ENCODE measurements around the gene KCNQ1OT1. TPM values are rescaled to one million over a fixed set of nuclear protein-coding genes. Genes with fewer than 3 reads are reported as not detected.

Gene KCNQ1OT1
- total RNA-seq, 1 donor, result 2.7 TPM

- DNase-seq (ENCODE audit: low read depth in 2 of 3, low spot score in 2 of 3), result no peak
Observed at GRCh38 chr11:2703363-2704141, 3.8 kb upstream of the KCNQ1OT1 start.

- no peak for DNase-seq (ENCODE audit: low read depth in 2 of 3, low spot score in 2 of 3)
Observed at GRCh38 chr11:2702771-2703362, 3.1 kb upstream of the KCNQ1OT1 start.

GRCh38 chr11:2701898-2702434, 2.2 kb upstream of the KCNQ1OT1 start:
- DNase-seq (ENCODE audit: low read depth in 2 of 3, low spot score in 2 of 3), result no peak

- DNase-seq (ENCODE audit: low read depth in 2 of 3, low spot score in 2 of 3), result no peak
Observed at GRCh38 chr11:2701230-2701629, 1.4 kb upstream of the KCNQ1OT1 start.

- peak in 1 of 3 donors; percentile 39 for DNase-seq (ENCODE audit: low read depth in 2 of 3, low spot score in 2 of 3)
Observed at GRCh38 chr11:2700415-2701211, 819 bp upstream of the KCNQ1OT1 start.

- DNase-seq (ENCODE audit: low read depth in 2 of 3, low spot score in 2 of 3), result no peak
Observed at GRCh38 chr11:2699185-2699530, 636 bp downstream of the KCNQ1OT1 start.

- DNase-seq (ENCODE audit: low read depth in 2 of 3, low spot score in 2 of 3), result no peak
Observed at GRCh38 chr11:2698386-2699184, 1.2 kb downstream of the KCNQ1OT1 start.

GRCh38 chr11:2697866-2698265, 1.9 kb downstream of the KCNQ1OT1 start:
- DNase-seq (ENCODE audit: low read depth in 2 of 3, low spot score in 2 of 3), result no peak

- no peak for DNase-seq (ENCODE audit: low read depth in 2 of 3, low spot score in 2 of 3)
Observed at GRCh38 chr11:2696455-2696854, 3.3 kb downstream of the KCNQ1OT1 start.

- DNase-seq (ENCODE audit: low read depth in 2 of 3, low spot score in 2 of 3), result no peak
Observed at GRCh38 chr11:2694995-2695939, 4.5 kb downstream of the KCNQ1OT1 start.

- DNase-seq (ENCODE audit: low read depth in 2 of 3, low spot score in 2 of 3), result no peak
Observed at GRCh38 chr11:2694495-2694894, 5.3 kb downstream of the KCNQ1OT1 start.

- DNase-seq (ENCODE audit: low read depth in 2 of 3, low spot score in 2 of 3), result no peak
Observed at GRCh38 chr11:2693271-2694261, 6.2 kb downstream of the KCNQ1OT1 start.

- peak in 1 of 3 donors; percentile 48 for DNase-seq (ENCODE audit: low read depth in 2 of 3, low spot score in 2 of 3)
Observed at GRCh38 chr11:2691991-2692875, 7.6 kb downstream of the KCNQ1OT1 start.

GRCh38 chr11:2691355-2691761, 8.4 kb downstream of the KCNQ1OT1 start:
- no peak for DNase-seq (ENCODE audit: low read depth in 2 of 3, low spot score in 2 of 3)

GRCh38 chr11:2690596-2691354, 9.0 kb downstream of the KCNQ1OT1 start:
- DNase-seq (ENCODE audit: low read depth in 2 of 3, low spot score in 2 of 3), result no peak

Data from hematopoietic multipotent progenitor cell (in vitro differentiated cells).